Kidney tubule cell (primary cell): ENCODE measurements around the gene HADH.
"Not testable (repeated sequence)": the region's sequence is repeated elsewhere in the genome, so short reads cannot be mapped to it uniquely, and the experiment has no call there.

Experiments
- DNase-seq: peaks from one replicate; pipeline ENCODE4 v3.0.0-alpha.2; 2018; ENCODE audit warnings: low spot score

HADH gene

GRCh38 chr4:108031427-108032083 is 41.9 kb downstream of the HADH start:
- DNase-seq, result peak; percentile 59

- no peak for DNase-seq
Observed at GRCh38 chr4:108033348-108033747, 43.7 kb downstream of the HADH start.

- no peak for DNase-seq
Observed at GRCh38 chr4:108034565-108034964, 44.9 kb downstream of the HADH start.

GRCh38 chr4:108035691-108036090 is 46.0 kb downstream of the HADH start:
- no peak for DNase-seq

- no peak for DNase-seq
Observed at GRCh38 chr4:108036213-108036612, 46.5 kb downstream of the HADH start.

- no peak for DNase-seq
Observed at GRCh38 chr4:108037884-108038283, 48.2 kb downstream of the HADH start.

GRCh38 chr4:108042927-108043326 is 53.2 kb downstream of the HADH start:
- no peak for DNase-seq

GRCh38 chr4:108043526-108043925 is 53.8 kb downstream of the HADH start:
- no peak for DNase-seq

- peak; percentile 33 for DNase-seq
Observed at GRCh38 chr4:108044951-108045686, 55.4 kb downstream of the HADH start.

GRCh38 chr4:108045687-108046024 is 56.0 kb downstream of the HADH start:
- no peak for DNase-seq

- DNase-seq, result no peak
Observed at GRCh38 chr4:108047199-108047598, 57.5 kb downstream of the HADH start.

- no peak for DNase-seq
Observed at GRCh38 chr4:108048157-108048556, 58.5 kb downstream of the HADH start.

- no peak for DNase-seq
Observed at GRCh38 chr4:108048997-108049396, 59.3 kb downstream of the HADH start.

GRCh38 chr4:108049406-108049805 is 59.7 kb downstream of the HADH start:
- no peak for DNase-seq

- DNase-seq, result not testable (repeated sequence)
Observed at GRCh38 chr4:108050166-108051111, 60.8 kb downstream of the HADH start.

GRCh38 chr4:108051343-108051742 is 61.7 kb downstream of the HADH start:
- DNase-seq, result no peak

GRCh38 chr4:108052558-108053120 is 63.0 kb downstream of the HADH start:
- DNase-seq, result no peak

- peak; percentile 70 for DNase-seq
Observed at GRCh38 chr4:108053251-108053711, 63.6 kb downstream of the HADH start.

- DNase-seq, result no peak
Observed at GRCh38 chr4:108054025-108054638, 64.4 kb downstream of the HADH start.

GRCh38 chr4:108055787-108056186 is 66.1 kb downstream of the HADH start:
- DNase-seq, result no peak

GRCh38 chr4:108056418-108056817 is 66.7 kb downstream of the HADH start:
- no peak for DNase-seq
